Putamen (tissue), 1 donor: ENCODE results near the gene CDC73.
"Not testable (repeated sequence)": the region's sequence is repeated elsewhere in the genome, so short reads cannot be mapped to it uniquely, and the experiment has no call there.

ENCODE experiments used
- DNase-seq: peaks from one replicate; pipeline ENCODE4 v3.0.0-alpha.2; 2016; ENCODE audit warnings: low spot score

The CDC73 gene

DNA sequence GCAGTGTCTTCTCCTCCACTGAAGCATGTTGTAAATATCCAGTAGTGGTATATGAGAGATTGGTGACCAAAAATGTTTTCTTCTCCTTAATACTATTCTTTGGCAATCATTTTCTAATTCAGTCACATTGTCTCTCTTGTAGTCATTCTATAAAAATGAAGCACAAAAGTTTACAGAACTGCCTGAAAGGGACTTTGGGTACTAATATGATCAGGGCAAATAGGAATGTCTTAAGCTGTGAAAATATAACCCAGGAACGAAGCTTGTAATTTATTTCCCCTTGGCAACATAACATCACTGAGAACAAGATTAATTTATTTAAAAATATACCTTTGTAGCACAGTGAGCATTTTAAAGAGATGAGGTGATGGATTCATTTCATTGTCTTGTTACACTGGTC, 59.7 kb downstream of the CDC73 start:
- DNase-seq: no peak

DNA sequence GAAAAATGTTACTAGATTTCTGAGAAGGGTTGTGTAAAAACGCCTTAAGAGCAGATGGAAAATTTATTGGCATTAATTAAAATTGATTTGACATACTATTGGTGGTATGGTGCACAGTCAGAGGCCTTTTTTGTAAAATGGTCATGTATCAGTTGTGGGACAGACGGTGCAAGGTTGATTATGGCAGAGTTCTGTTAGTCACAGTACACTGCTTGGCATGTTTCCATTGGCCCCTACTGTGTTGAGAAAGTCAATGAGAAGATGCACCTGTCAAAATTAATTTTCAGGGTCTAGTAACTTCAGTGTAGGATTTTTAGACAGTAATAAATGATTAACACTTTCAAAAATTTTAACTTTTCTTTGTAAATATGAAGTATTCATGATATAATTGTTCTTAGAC, 60.2 kb downstream of the CDC73 start:
- no peak for DNase-seq

DNA sequence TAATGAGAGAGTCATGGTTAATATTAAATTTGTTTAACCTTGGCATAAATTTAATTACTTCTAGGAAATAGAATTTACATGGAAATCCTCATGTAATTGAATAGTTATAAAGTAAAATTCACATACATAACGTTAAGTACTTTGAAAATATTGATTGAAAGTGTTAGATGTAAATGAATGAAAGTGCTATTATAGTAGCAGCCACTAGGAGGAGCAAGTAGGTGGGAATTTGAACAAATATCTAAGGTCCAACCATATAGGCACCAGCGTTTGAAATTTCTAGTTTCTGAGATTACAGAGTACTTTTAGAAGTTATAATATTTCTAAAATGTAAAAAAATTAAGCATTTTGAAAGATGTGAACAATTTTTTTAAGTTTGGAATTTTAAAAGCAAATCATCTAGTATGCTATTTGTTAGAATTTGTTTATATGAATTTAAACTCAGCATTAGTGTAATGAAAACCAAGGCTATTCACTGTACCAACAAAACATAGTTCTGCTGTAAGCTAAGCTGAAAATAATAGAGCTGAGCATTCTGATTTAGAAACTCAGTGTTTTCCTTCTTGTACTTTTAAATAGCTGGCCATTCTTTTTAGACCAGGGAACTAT, 61.3 kb downstream of the CDC73 start:
- peak; percentile 68 for DNase-seq

DNA sequence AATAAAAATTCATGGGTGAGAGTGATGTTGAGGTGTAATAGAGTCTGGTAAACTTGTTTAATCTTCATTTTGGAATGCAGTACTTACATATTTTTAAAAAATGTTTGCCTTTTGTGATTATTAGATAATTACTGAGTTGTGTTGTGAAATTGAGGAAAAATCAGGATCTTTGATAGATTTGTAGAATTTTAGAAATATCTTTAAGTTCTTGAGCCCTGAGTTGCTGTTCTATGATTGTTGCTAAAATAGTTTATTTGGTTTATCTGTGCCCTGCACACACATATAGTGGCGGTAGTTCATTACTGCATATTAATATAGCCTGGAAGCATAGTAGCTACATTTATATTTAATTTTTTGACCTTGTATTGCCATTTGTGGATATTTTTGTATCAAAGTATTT, 62.9 kb downstream of the CDC73 start:
- DNase-seq: no peak

GRCh38 chr1:193185211-193185610, 63.4 kb downstream of the CDC73 start:
- DNase-seq: no peak

DNA sequence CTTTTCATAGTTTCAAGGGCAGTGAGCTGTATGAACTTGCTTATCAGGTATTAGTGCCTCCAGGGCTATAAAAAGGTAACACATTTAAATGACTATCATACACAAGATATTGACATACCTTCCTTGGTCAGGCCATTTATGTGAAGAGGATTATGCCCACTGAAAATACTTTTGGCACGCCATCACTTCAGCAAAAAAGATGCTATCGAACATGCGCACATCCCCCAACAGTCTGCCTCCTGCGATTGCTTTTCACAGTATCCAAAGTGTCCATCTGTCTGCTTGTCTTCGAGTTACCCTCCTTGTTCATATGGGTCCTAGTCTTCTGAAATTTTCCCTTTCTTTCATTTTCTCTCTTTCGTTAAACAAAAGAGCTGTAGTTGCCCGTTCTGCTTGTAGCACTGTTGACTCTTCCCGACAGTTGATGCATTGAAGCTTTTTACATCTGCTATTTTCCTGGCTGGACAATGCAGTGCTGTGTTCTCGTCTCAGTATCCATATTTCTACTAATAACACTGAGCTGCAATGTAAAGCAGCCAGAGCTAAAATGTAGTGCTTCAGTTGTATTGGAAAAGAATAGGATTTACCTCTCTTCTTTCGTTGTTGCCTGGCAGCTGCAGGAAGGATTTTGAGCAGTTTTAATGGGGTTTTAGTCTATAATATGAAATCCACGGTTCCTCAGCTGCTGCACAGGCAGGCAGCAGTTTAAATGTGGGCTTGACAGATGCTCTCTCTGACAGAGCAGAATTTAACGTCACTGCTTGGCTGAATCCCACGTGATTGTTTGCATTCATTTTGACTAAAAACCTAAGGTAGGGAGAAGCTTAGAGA, 64.3 kb downstream of the CDC73 start, which contains the start of gene B3GALT2:
TSS of gene B3GALT2 (minus strand) at position 713 of the 831 bp plus-strand sequence. CDS start 5,051 bp downstream, outside the sequence.
- DNase-seq: peak; percentile 85

- DNase-seq: no peak
Observed at GRCh38 chr1:193187114-193187513, 65.3 kb downstream of the CDC73 start.

GRCh38 chr1:193188915-193189314, 67.1 kb downstream of the CDC73 start:
- DNase-seq: not testable (repeated sequence)

GRCh38 chr1:193189442-193190095, 67.7 kb downstream of the CDC73 start:
- DNase-seq: no peak

- DNase-seq: no peak
Observed at GRCh38 chr1:193190096-193190744, 68.4 kb downstream of the CDC73 start.

GRCh38 chr1:193192586-193192985, 70.8 kb downstream of the CDC73 start:
- no peak for DNase-seq

DNA sequence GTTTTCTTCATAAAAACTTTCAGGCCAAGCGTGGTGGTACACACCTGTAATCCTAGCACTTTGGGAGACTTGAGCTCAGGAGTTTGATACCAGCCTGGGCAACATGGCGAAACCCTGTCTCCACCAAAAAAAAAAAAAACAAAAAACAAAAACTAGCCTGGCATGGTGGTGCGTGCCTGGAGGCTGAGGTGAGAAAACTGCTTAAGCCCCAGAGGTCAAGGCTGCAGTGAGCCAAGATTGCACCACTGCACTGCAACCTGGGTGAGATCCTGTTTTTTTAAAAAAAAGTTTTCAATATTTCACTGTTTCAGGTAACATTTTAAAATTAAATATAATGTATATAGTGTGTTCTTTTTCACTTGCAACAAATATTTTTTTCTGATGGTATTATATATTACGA, 78.1 kb downstream of the CDC73 start:
- no peak for DNase-seq

GRCh38 chr1:193201021-193201420, 79.2 kb downstream of the CDC73 start:
- no peak for DNase-seq

- no peak for DNase-seq
Observed at GRCh38 chr1:193210996-193211395, 89.2 kb downstream of the CDC73 start.

- DNase-seq: no peak
Observed at GRCh38 chr1:193211539-193211938, 89.7 kb downstream of the CDC73 start.

- peak; percentile 34 for DNase-seq
Observed at GRCh38 chr1:193212637-193213036, 90.8 kb downstream of the CDC73 start.

DNA sequence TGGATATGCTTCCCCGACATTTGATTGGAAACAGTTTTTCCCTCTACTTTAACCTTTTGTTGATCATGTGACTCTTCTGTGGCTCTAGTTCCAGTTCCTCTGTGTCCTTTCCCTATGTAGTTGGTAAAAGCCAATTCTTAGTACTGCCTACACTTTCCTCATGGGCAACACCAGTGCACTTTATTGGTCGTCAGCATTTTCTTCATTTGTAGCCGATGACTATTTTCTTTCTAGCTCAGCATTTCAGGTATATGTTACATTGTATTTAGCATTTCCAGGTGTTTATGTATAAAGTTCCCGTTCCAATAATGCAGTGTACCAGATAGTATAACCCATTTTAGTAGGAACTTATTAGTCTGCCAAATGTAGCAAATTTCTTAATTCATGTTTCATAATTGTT, 92.2 kb downstream of the CDC73 start:
- DNase-seq: no peak

DNA sequence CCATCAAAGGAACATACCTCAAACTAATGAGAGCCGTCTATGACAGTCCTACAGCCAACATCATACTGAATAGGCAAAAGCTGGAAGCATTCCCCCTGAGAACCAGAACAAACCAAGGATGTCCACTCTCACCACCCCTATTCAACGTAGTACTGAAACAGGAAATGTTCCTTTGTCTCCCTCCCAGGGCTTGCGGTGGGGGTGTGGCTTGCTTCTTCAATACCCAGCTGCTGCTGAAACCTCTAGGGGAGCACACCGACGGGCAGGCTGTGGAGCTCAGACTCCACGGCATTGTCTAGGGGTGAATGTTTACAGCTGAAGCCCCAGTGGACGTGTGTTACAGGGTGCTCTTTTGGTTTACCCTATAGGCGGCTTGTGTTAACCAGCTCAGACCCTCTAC, 95.1 kb downstream of the CDC73 start:
- DNase-seq: no peak

- DNase-seq: no peak
Observed at GRCh38 chr1:193219391-193219790, 97.6 kb downstream of the CDC73 start.

- DNase-seq: peak; percentile 45
Observed at GRCh38 chr1:193221651-193222050, 99.8 kb downstream of the CDC73 start.

GRCh38 chr1:193222056-193222615, 100.3 kb downstream of the CDC73 start:
- no peak for DNase-seq

DNA sequence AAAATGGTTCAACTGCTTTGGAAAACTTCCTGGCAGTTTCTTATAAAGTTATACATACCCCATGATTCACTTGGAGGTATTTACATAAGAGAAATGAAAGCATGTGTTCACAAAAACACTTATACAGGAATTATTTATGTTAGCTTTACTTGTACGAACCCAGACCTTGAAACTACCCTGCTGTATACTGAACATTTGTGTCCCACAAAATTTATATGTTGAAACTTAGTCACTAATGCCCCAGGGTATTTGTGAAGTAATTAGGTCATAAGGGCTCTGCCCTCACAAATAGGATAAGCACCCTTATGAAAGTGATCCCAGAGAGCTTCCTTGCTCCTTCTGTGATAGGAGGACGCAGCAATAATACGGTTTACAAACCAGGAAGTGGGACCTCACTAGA, 107.3 kb downstream of the CDC73 start:
- no peak for DNase-seq
